Loucy (cell line): ENCODE measurements around the gene PELO.
"Not testable (repeated sequence)": the region's sequence is repeated elsewhere in the genome, so short reads cannot be mapped to it uniquely, and the experiment has no call there.

ENCODE experiments used
- H2AFZ ChIP-seq: fragments of 200-600 bp; sonication (generic); 2 replicates; pipeline ENCODE4 v1.6.0; 2016; ENCODE audit warnings: antibody characterized with exemption, mild to moderate bottlenecking, low read length, moderate library complexity
- H3F3A ChIP-seq: fragments of 200-600 bp; 2 replicates; pipeline ENCODE4 v1.6.0; 2016; ENCODE audit warnings: antibody characterized with exemption, low read depth, mild to moderate bottlenecking
- H3K27me3 ChIP-seq: fragments of 200-600 bp; sonication (generic); 2 replicates; pipeline ENCODE4 v1.6.1; 2014; ENCODE audit warnings: low read length, mild to moderate bottlenecking; ENCODE audit not compliant: insufficient read depth, poor library complexity, severe bottlenecking
- H3K36me3 ChIP-seq: fragments of 200-600 bp; sonication (generic); 2 replicates; pipeline ENCODE4 v1.6.1; 2016; ENCODE audit warnings: low read length; ENCODE audit not compliant: insufficient read depth
- H3K4me1 ChIP-seq: fragments of 200-600 bp; sonication (generic); 2 replicates; pipeline ENCODE4 v1.5.1; 2014; ENCODE audit warnings: low read length, mild to moderate bottlenecking; ENCODE audit not compliant: insufficient read depth, poor library complexity, severe bottlenecking
- H3K4me2 ChIP-seq: fragments of 200-600 bp; sonication (generic); 2 replicates; pipeline ENCODE4 v1.6.0; 2014; ENCODE audit warnings: antibody characterized with exemption, low read length, low read depth, mild to moderate bottlenecking; ENCODE audit not compliant: poor library complexity, severe bottlenecking
- H3K4me3 ChIP-seq: fragments of 200-600 bp; sonication (generic); 2 replicates; pipeline ENCODE4 v1.5.1; 2014; ENCODE audit warnings: low read length, mild to moderate bottlenecking, mixed read lengths; ENCODE audit not compliant: poor library complexity, severe bottlenecking
- H3K79me2 ChIP-seq: fragments of 200-600 bp; sonication (generic); 2 replicates; pipeline ENCODE4 v1.6.1; 2014; ENCODE audit warnings: low read length; ENCODE audit not compliant: insufficient read depth
- H3K9ac ChIP-seq: fragments of 200-600 bp; sonication (generic); 2 replicates; pipeline ENCODE4 v1.6.0; 2014; ENCODE audit warnings: mild to moderate bottlenecking, low read depth, low read length, moderate library complexity; ENCODE audit not compliant: poor library complexity, severe bottlenecking
- H3K9me2 ChIP-seq: fragments of 200-600 bp; sonication (generic); replicated peaks from 2 replicates; pipeline ENCODE4 v1.6.1; 2016; ENCODE audit warnings: low read depth, low read length, mixed read lengths
- H3K9me3 ChIP-seq: fragments of 200-600 bp; sonication (generic); 2 replicates; pipeline ENCODE4 v1.6.1; 2014; ENCODE audit warnings: mild to moderate bottlenecking, antibody characterized with exemption, low read length, low read depth; ENCODE audit not compliant: insufficient read depth
- H4K20me1 ChIP-seq: fragments of 200-600 bp; sonication (generic); 2 replicates; pipeline ENCODE4 v1.6.0; 2014; ENCODE audit warnings: antibody characterized with exemption, low read length, mild to moderate bottlenecking; ENCODE audit not compliant: insufficient read depth, poor library complexity, severe bottlenecking
- EZH2phosphoT487 ChIP-seq: fragments of 200-600 bp; IDR thresholded peaks from 2 replicates; pipeline ENCODE4 v1.6.1; 2018; ENCODE audit warnings: antibody characterized with exemption, mild to moderate bottlenecking, moderate library complexity, borderline replicate concordance
- TF ChIP-seq, protein P1 (sequence below): fragments of 200-600 bp; sonication (generic); conservative IDR thresholded peaks from 2 replicates; pipeline ENCODE4 v1.5.1; 2014; ENCODE audit warnings: mild to moderate bottlenecking, antibody characterized with exemption, low read length

Gene PELO

DNA sequence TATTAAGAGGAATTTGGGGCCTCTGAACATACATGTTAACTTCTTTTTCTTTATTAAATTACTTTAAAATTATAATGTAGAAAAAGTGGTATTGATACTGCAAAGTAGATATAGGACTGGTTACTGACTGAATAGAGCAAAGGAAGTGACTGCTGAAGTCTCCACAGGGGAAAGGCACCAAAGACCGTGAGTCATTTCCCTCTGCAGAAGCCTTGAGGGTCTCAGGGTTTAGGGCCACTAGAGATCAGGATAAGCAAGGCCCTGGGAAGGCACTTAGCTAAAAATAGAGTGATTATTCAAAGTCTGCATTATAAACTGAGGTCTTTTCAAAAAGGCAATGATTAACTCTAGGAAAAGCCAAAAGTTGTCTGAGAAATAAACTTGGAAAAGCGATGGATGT is 44.7 kb upstream of the PELO start:
- H3K9me2 ChIP-seq, result no peaks in the 10 kb centered on the region
- H3F3A ChIP-seq, result peaks cover 9% of the 10 kb centered on the region; the same call in 1 of the 2 replicates
- no peaks in the 10 kb centered on the region for H4K20me1 ChIP-seq
- H3K79me2 ChIP-seq, result no peaks in the 10 kb centered on the region
- H3K4me1 ChIP-seq, result peaks cover 68% of the 10 kb centered on the region
- no peaks in the 10 kb centered on the region for H3K27me3 ChIP-seq
- H3K36me3 ChIP-seq, result no peaks in the 10 kb centered on the region
- no peak overlapping the region for H2AFZ ChIP-seq
- H3K4me2 ChIP-seq, result peak overlapping the region; percentile 32
- TF ChIP-seq, protein P1, sequence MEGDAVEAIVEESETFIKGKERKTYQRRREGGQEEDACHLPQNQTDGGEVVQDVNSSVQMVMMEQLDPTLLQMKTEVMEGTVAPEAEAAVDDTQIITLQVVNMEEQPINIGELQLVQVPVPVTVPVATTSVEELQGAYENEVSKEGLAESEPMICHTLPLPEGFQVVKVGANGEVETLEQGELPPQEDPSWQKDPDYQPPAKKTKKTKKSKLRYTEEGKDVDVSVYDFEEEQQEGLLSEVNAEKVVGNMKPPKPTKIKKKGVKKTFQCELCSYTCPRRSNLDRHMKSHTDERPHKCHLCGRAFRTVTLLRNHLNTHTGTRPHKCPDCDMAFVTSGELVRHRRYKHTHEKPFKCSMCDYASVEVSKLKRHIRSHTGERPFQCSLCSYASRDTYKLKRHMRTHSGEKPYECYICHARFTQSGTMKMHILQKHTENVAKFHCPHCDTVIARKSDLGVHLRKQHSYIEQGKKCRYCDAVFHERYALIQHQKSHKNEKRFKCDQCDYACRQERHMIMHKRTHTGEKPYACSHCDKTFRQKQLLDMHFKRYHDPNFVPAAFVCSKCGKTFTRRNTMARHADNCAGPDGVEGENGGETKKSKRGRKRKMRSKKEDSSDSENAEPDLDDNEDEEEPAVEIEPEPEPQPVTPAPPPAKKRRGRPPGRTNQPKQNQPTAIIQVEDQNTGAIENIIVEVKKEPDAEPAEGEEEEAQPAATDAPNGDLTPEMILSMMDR, result no peak
- TF ChIP-seq EZH2phosphoT487, result no peak
- H3K4me3 ChIP-seq, result no peak overlapping the region
- H3K9me3 ChIP-seq, result no peaks in the 10 kb centered on the region
- no peak overlapping the region for H3K9ac ChIP-seq

DNA sequence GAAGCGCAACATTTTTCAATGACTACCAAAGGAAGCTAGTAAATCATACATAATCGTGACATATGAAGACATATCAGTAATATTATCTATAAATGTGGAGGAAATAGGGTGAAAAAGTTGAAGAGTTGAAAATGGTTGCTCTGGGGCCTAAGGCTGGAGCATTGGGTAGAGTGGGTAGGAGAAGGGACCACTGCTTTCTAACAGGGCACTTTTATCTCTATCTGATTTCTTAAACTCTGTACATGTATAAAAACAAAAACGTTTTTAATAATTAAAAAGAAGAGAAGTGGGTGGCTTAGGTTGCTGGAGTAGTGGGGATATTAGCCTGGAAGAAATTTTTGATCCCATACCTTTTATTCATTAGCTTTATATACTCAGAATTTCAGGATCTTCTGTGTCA is 44.2 kb upstream of the PELO start:
- Histone ChIP-seq H3K79me2 (no peaks in the 10 kb centered on the region), H2AFZ (no peak overlapping the region), H3K4me1 (peaks cover 63% of the 10 kb centered on the region), H3K36me3 (no peaks in the 10 kb centered on the region), H3K9me3 (no peaks in the 10 kb centered on the region), H3K9ac (no peak overlapping the region), H3K9me2 (no peaks in the 10 kb centered on the region), H3K4me3 (no peak overlapping the region), H3K4me2 (peak overlapping the region; percentile 32), H3F3A (peaks cover 5% of the 10 kb centered on the region; the same call in 1 of the 2 replicates), H4K20me1 (no peaks in the 10 kb centered on the region), H3K27me3 (no peaks in the 10 kb centered on the region)
- TF ChIP-seq EZH2phosphoT487, result no peak
- TF ChIP-seq, protein P1, result no peak

DNA sequence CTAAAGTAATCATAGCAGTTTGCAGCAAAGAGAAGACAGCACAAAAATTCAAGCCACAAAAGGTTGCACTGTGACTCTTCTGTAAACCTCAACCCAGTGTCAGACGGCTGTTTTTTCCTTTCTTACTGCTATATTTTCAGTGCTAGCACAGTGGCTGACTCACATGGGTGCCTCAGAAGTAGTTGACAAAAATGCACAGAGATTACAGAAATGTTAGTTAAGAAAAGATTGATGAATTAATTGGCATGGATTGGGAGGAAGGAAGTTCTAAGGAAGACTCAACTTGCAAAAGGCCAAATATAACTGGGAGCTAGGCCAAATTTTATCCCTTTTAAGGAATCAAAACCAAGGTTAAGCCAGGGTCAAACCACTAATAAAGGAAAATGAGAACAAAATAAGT is 43.7 kb upstream of the PELO start:
- TF ChIP-seq, protein P1, result no peak
- TF ChIP-seq EZH2phosphoT487, result no peak
- Histone ChIP-seq H3K36me3 (no peaks in the 10 kb centered on the region), H3K4me2 (peak overlapping the region; percentile 21), H3K4me1 (peaks cover 58% of the 10 kb centered on the region), H3K9me3 (no peaks in the 10 kb centered on the region), H3F3A (0 out of 2 replicates have a peak, but pooled peaks cover under 1% of the 10 kb centered on the region), H3K9ac (no peak overlapping the region), H4K20me1 (no peaks in the 10 kb centered on the region), H3K9me2 (no peaks in the 10 kb centered on the region), H2AFZ (peak overlapping the region; percentile 47), H3K4me3 (no peak overlapping the region), H3K79me2 (no peaks in the 10 kb centered on the region), H3K27me3 (no peaks in the 10 kb centered on the region)

DNA sequence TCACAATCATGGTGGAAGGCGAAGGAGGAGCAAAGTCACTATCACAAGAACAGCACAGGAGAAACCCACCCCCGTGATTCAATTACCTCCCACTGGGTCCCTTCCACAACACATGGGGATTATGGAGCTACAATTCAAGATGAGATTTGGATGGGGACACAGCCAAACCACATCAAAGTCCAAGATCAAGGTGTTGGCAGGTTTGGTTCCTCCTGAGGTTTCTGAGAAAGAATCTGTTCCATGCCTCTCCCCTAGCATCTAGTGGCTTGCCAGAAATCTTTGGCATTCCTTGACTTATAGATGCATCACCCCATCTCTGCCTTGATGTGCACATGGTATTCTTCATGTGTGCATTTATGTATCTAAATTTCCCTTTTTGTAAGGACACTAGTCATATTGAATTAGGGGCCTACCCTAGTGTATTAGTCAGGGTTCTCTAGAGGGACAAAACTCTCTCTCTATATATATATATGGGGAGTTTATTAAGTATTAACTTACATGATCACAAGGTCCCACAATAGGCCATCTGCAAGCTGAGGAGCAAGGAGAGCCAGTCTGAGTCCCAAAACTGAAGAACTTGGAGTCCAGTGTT is 42.8 kb upstream of the PELO start:
- not testable (repeated sequence) for H3K4me3 ChIP-seq, H4K20me1 ChIP-seq, H3K9me2 ChIP-seq, H3K79me2 ChIP-seq, H3K4me2 ChIP-seq, H3K9ac ChIP-seq, H3F3A ChIP-seq, H3K36me3 ChIP-seq, H3K27me3 ChIP-seq, H2AFZ ChIP-seq, H3K9me3 ChIP-seq
- peaks cover 48% of the 10 kb centered on the region for H3K4me1 ChIP-seq
